Transverse colon (tissue), 4 donors: ENCODE measurements around the gene PHRF1. TPM values are rescaled to one million over a fixed set of nuclear protein-coding genes. Genes with fewer than 3 reads are reported as not detected.

Experiments used
- DNase-seq: peaks from one replicate; pipeline ENCODE4 v3.0.0-alpha.2; 2019
- H3K27ac ChIP-seq, 4 donors: fragments of 200-600 bp; sonication (generic); 2 replicates each; pipeline ENCODE4 v1.5.1; 2016 to 2018; ENCODE audit warnings: inconsistent platforms in 4 of 4
- H3K27me3 ChIP-seq: fragments of 200-600 bp; sonication (generic); 2 replicates; pipeline ENCODE4 v1.5.1; 2017; ENCODE audit warnings: inconsistent platforms
- H3K36me3 ChIP-seq, 4 donors: fragments of 200-600 bp; sonication (generic); 2 replicates each; pipeline ENCODE4 v1.5.1; 2017 to 2019; ENCODE audit warnings: inconsistent platforms in 4 of 4
- H3K4me1 ChIP-seq, 4 donors: fragments of 200-600 bp; sonication (generic); 2 replicates each; pipeline ENCODE4 v1.5.1; 2017 to 2020; ENCODE audit warnings: inconsistent platforms in 4 of 4
- H3K4me3 ChIP-seq, 4 donors: fragments of 200-600 bp; sonication (generic); 1 replicate in 1 of 4; 2 replicates in 3 of 4; pipeline versions ENCODE4 v1.5.1 to v1.6.1; 2017 to 2019; ENCODE audit warnings: inconsistent platforms in 4 of 4
- H3K9me3 ChIP-seq, 2 donors: fragments of 200-600 bp; sonication (generic); 2 replicates each; pipeline ENCODE4 v1.5.1; 2017 to 2019; ENCODE audit warnings: inconsistent platforms in 2 of 2
- EP300 ChIP-seq: sonication (generic); formaldehyde crosslinking; IDR thresholded peaks from one replicate; pipeline ENCODE4 v1.6.1; 2017; ENCODE audit warnings: antibody characterized with exemption, low read depth
- POLR2A ChIP-seq: fragments of 450-650 bp; IDR thresholded peaks from one replicate; pipeline ENCODE4 v1.6.1; 2016; ENCODE audit warnings: antibody characterized with exemption, mild to moderate bottlenecking, moderate library complexity
- POLR2AphosphoS5 ChIP-seq, 3 donors: sonication (generic); formaldehyde crosslinking; IDR thresholded peaks; one replicate each; pipeline ENCODE4 v1.6.1; 2016; ENCODE audit warnings: antibody characterized with exemption in 3 of 3
- WGBS, 2 donors: methylation state at CpG; one replicate each; pipeline ENCODE4 v1.1.5; 2018; ENCODE audit warnings: low coverage in 1 of 2; 5-methylcytosine and 5-hydroxymethylcytosine counted together
- in situ Hi-C, 4 donors: fragments of 200-750 bp; cut with MboI; loops; one replicate each; pipeline versions ENCODE4 v1.15.0 to v1.15.1; 2017; ENCODE audit warnings: low sequenced_read_pairs in 3 of 4, low pct_ligation_motif_present in 1 of 4, low pct_unique_long_range_greater_than_20kb in 1 of 4
- intact Hi-C: fragments of 100-400 bp; cut with DNase I; formaldehyde crosslinking; loops from one replicate; pipeline ENCODE4 v1.15.1; 2023; ENCODE audit warnings: low total_unique reads
- total RNA-seq, 4 donors: library from RNA; depleted of rRNA; stranded (reverse); fragments of >200 nt; gene quantifications; one replicate each; pipeline ENCODE4 v1.1.0, GENCODE V29; 2016
- TF ChIP-seq, protein P1 (sequence below), 5 experiments: fragments of 200-600 bp in 3 of 5; fragments of 450-650 bp in 2 of 5; sonication (generic) in 3 of 5; IDR thresholded peaks; 1 replicate in 2 of 5; 2 replicates in 3 of 5; pipeline ENCODE4 v1.5.1; 2016 to 2017; ENCODE audit warnings: antibody characterized with exemption in 5 of 5, inconsistent platforms in 3 of 5, mild to moderate bottlenecking in 2 of 5, moderate library complexity in 1 of 5

The PHRF1 gene
- total RNA-seq, 4 donors from 2014 or later: 28.4 to 60.6 (median 43.2) TPM

DNA sequence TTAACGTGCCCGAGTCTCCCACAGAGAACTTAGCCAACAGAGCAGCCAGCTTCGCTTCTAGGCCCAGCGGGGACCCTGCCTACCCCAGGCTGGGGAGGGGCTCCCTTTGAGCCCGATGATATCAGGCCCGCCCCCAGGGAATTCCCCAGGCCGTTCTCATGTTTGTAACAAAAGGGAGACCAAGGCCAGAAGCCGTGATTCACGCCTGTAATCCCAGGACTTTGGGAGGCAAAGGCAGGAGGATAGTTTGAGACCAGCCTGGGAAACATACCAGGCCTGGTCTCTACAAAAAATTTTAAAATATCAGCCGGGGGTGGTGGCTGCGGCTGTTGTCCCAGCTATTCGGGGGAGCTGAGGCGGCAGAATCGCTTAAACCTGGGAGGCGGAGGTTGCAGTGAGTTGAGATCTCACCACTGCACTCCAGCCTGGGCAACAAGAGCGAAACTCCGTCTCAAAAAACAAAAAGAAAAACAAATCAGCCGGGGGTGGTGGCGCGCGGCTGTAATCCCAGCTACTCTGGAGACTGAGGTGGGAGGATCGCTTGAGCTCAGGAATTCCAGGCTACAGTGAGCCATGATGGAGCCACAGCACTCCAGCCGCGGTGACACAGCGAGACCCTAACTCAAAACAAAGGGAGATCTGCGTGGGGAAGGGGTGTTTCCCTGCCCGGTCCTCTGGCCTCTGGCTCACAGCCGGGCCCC lies 62.5 kb downstream of the PHRF1 start:
- H3K9me3 ChIP-seq: no peaks in the 10 kb centered on the region
- WGBS, 2 donors: 68 to 72% methylated on average over 11 to 28 of the region's 28 CpGs
- in situ Hi-C loops: no loop called here
- H3K36me3 ChIP-seq: no peaks in the 10 kb centered on the region
- no peak overlapping the region for H3K27ac ChIP-seq
- no peak overlapping the region for H3K4me3 ChIP-seq
- peaks cover 46% of the 10 kb centered on the region for H3K27me3 ChIP-seq
- intact Hi-C loops: no loop called here
- H3K4me1 ChIP-seq: peaks cover 5 to 21% (median 11%) of the 10 kb centered on the region in 4 donors
- no peak for TF ChIP-seq POLR2AphosphoS5 (IDR thresholded peaks at IDR 0.05)
- no peak for TF ChIP-seq EP300
- DNase-seq: no peak

DNA sequence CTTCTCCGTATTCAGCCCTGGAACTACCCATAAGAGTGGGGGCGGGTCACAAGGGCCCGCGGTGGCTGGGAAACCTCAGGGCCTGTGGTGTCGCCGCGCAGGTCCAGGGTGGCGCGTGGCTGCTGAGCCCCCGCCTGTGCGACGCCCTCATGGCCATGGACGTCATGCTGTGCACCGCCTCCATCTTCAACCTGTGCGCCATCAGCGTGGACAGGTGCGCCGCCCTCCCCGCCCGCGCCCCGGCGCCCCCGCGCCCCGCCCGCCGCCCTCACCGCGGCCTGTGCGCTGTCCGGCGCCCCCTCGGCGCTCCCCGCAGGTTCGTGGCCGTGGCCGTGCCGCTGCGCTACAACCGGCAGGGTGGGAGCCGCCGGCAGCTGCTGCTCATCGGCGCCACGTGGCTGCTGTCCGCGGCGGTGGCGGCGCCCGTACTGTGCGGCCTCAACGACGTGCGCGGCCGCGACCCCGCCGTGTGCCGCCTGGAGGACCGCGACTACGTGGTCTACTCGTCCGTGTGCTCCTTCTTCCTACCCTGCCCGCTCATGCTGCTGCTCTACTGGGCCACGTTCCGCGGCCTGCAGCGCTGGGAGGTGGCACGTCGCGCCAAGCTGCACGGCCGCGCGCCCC lies 63.2 kb downstream of the PHRF1 start:
- Histone ChIP-seq H3K27ac (no peak overlapping the region), H3K36me3 (no peaks in the 10 kb centered on the region), H3K9me3 (no peaks in the 10 kb centered on the region), H3K27me3 (peaks cover 46% of the 10 kb centered on the region), H3K4me1 (peaks cover 5 to 21% (median 11%) of the 10 kb centered on the region in 4 donors), H3K4me3 (no peak overlapping the region)
- WGBS, 2 donors: 51% methylated on average over 12 of the region's 80 CpGs; no CpG with 5 or more reads in 1 of the 2 donors
- no peak for TF ChIP-seq POLR2AphosphoS5 (IDR thresholded peaks at IDR 0.05)
- in situ Hi-C loops: no loop called here
- DNase-seq: no peak
- intact Hi-C loops: no loop called here

DNA sequence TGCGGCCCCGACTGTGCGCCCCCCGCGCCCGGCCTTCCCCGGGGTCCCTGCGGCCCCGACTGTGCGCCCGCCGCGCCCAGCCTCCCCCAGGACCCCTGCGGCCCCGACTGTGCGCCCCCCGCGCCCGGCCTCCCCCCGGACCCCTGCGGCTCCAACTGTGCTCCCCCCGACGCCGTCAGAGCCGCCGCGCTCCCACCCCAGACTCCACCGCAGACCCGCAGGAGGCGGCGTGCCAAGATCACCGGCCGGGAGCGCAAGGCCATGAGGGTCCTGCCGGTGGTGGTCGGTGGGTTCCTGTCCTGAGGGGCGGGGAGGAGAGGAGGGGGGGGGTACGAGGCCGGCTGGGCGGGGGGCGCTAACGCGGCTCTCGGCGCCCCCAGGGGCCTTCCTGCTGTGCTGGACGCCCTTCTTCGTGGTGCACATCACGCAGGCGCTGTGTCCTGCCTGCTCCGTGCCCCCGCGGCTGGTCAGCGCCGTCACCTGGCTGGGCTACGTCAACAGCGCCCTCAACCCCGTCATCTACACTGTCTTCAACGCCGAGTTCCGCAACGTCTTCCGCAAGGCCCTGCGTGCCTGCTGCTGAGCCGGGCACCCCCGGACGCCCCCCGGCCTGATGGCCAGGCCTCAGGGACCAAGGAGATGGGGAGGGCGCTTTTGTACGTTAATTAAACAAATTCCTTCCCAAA lies 63.9 kb downstream of the PHRF1 start:
- H3K4me1 ChIP-seq: peaks cover 5 to 21% (median 11%) of the 10 kb centered on the region in 4 donors
- intact Hi-C loops (no loop called here), in situ Hi-C loops (no loop called here)
- H3K36me3 ChIP-seq: no peaks in the 10 kb centered on the region
- H3K27ac ChIP-seq: no peak overlapping the region
- TF ChIP-seq POLR2A: no peak
- TF ChIP-seq, protein P1, sequence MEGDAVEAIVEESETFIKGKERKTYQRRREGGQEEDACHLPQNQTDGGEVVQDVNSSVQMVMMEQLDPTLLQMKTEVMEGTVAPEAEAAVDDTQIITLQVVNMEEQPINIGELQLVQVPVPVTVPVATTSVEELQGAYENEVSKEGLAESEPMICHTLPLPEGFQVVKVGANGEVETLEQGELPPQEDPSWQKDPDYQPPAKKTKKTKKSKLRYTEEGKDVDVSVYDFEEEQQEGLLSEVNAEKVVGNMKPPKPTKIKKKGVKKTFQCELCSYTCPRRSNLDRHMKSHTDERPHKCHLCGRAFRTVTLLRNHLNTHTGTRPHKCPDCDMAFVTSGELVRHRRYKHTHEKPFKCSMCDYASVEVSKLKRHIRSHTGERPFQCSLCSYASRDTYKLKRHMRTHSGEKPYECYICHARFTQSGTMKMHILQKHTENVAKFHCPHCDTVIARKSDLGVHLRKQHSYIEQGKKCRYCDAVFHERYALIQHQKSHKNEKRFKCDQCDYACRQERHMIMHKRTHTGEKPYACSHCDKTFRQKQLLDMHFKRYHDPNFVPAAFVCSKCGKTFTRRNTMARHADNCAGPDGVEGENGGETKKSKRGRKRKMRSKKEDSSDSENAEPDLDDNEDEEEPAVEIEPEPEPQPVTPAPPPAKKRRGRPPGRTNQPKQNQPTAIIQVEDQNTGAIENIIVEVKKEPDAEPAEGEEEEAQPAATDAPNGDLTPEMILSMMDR (IDR thresholded peaks at IDR 0.05): no peak
- no peak for TF ChIP-seq POLR2AphosphoS5 (IDR thresholded peaks at IDR 0.05)
- no peak for TF ChIP-seq EP300
- 69% methylated on average over 31 of the region's 69 CpGs; no CpG with 5 or more reads in 1 of the 2 donors for WGBS, 2 donors
- DNase-seq: no peak
- no peak overlapping the region for H3K4me3 ChIP-seq
- H3K9me3 ChIP-seq: no peaks in the 10 kb centered on the region
- peaks cover 46% of the 10 kb centered on the region for H3K27me3 ChIP-seq

DNA sequence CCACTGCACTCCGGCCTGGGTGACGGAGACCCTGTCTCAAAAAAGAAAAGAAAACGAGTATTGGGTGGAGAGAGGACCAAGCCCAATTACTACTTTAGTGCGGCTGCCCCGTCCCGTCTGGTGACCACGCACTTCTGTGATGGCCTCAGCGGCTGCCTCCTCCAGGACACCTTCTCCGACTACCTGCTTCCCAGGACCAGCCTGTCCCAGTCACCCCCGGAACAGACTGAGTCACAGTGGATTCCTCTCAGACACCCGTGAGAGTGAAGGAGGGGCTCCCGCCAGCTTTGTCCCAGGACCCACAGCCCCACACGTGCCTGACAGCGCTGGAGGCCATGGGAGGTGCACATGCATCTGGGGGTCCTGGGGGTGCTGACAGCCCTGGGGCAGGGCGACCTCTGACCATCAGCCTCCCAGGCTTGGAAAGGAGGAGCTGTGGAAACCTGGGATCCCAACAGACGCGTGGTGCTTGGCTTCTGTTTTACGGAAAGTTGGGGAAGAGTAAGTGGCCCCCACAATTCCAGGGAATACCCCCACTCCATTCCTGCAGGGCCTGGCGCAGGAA lies 65.6 kb downstream of the PHRF1 start:
- intact Hi-C loops: no loop called here
- H3K4me1 ChIP-seq: peaks cover 5 to 17% (median 6%) of the 10 kb centered on the region in 4 donors
- TF ChIP-seq POLR2A: no peak
- TF ChIP-seq, protein P1 (IDR thresholded peaks at IDR 0.05): no peak
- TF ChIP-seq EP300: no peak
- TF ChIP-seq POLR2AphosphoS5 (IDR thresholded peaks at IDR 0.05): no peak
- no peaks in the 10 kb centered on the region for H3K36me3 ChIP-seq
- no peak overlapping the region for H3K4me3 ChIP-seq
- DNase-seq: no peak
- no peak overlapping the region for H3K27ac ChIP-seq
- peaks cover 34% of the 10 kb centered on the region for H3K27me3 ChIP-seq
- H3K9me3 ChIP-seq: no peaks in the 10 kb centered on the region
- 91% methylated on average over 19 of the region's 19 CpGs; no CpG with 5 or more reads in 1 of the 2 donors for WGBS, 2 donors
- in situ Hi-C loops: no loop called here

DNA sequence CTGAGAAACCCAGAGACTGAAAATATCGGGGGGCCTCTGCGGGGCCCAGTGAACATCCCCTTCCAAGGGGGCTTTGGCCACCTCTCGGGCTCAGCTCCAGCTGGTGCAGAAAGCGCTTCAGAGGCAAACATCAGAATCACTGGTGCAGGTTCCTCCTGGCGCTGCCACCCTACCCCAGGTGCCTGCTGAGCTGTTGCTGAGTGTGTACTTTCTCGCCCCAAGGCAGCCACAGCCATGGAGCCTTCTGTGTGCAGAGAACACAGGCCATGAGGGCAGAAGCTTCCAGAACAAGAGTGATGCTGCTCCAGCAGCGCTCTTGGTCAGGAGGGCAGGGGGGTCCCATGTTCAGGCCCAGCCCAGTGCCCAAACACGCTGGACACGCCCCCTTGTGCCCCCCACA lies 67.1 kb downstream of the PHRF1 start:
- intact Hi-C loops (no loop called here), in situ Hi-C loops (no loop called here)
- H3K4me1 ChIP-seq: peaks cover 0 to 5% (median 0%) of the 10 kb centered on the region in 4 donors
- peaks cover 19% of the 10 kb centered on the region for H3K27me3 ChIP-seq
- 94 to 95% methylated on average over 4 to 9 of the region's 9 CpGs for WGBS, 2 donors
- no peak for DNase-seq
- no peak overlapping the region for H3K27ac ChIP-seq
- H3K36me3 ChIP-seq: no peaks in the 10 kb centered on the region
- no peaks in the 10 kb centered on the region for H3K9me3 ChIP-seq
- no peak overlapping the region for H3K4me3 ChIP-seq
- TF ChIP-seq EP300 (no peak), POLR2A (no peak), POLR2AphosphoS5 (IDR thresholded peaks at IDR 0.05) (no peak)
- TF ChIP-seq, protein P1 (IDR thresholded peaks at IDR 0.05): no peak
